HG02981 (cell line): Measurements from ENCODE around the gene AQP1.

ENCODE experiments used
- ATAC-seq: cut with Tn5 transposase; IDR thresholded peaks from one replicate; pipeline ENCODE4 v1.9.1; 2021; ENCODE audit warnings: mild to moderate bottlenecking, moderate library complexity; ENCODE audit not compliant: unreplicated experiment

Gene AQP1

GRCh38 chr7:30933124-30933974, 21.7 kb downstream of the AQP1 start:
- no peak for ATAC-seq

- ATAC-seq, result no peak
These were observed 22.6 kb downstream of the AQP1 start for GRCh38 chr7:30934225-30934624.

- ATAC-seq, result no peak
These were observed 23.3 kb downstream of the AQP1 start for GRCh38 chr7:30934732-30935568.

- ATAC-seq, result no peak
These were observed 23.9 kb downstream of the AQP1 start for GRCh38 chr7:30935569-30935877.

- ATAC-seq, result no peak
These were observed 25.1 kb downstream of the AQP1 start for GRCh38 chr7:30936650-30937245.

- no peak for ATAC-seq
These were observed 25.8 kb downstream of the AQP1 start for GRCh38 chr7:30937416-30937815.

- ATAC-seq, result peak; percentile 77
These were observed 27.0 kb downstream of the AQP1 start for GRCh38 chr7:30938435-30939316.

GRCh38 chr7:30941582-30942323, 30.1 kb downstream of the AQP1 start:
- no peak for ATAC-seq

- ATAC-seq, result no peak
These were observed 38.5 kb downstream of the AQP1 start for GRCh38 chr7:30950197-30950596.

- ATAC-seq, result no peak
These were observed 43.3 kb downstream of the AQP1 start for GRCh38 chr7:30954914-30955313.

GRCh38 chr7:30956704-30957103, 45.1 kb downstream of the AQP1 start:
- ATAC-seq, result no peak

GRCh38 chr7:30963842-30964241, 52.2 kb downstream of the AQP1 start, which contains the start of gene GHRHR:
TSS of gene GHRHR (plus strand) at chr7:30963953. CDS start at chr7:30964069, 116 bp downstream.
- no peak for ATAC-seq

GRCh38 chr7:30965372-30965771, 53.7 kb downstream of the AQP1 start:
- ATAC-seq, result no peak

- no peak for ATAC-seq
These were observed 54.2 kb downstream of the AQP1 start for GRCh38 chr7:30965883-30966282.

GRCh38 chr7:30968294-30968693, 56.6 kb downstream of the AQP1 start:
- ATAC-seq, result peak; percentile 44

- ATAC-seq, result peak; percentile 14
These were observed 57.3 kb downstream of the AQP1 start for GRCh38 chr7:30968747-30969603.

- ATAC-seq, result no peak
These were observed 57.9 kb downstream of the AQP1 start for GRCh38 chr7:30969604-30969970.

- ATAC-seq, result no peak
These were observed 58.4 kb downstream of the AQP1 start for GRCh38 chr7:30970074-30970473.

- peak; percentile 32 for ATAC-seq
These were observed 59.0 kb downstream of the AQP1 start for GRCh38 chr7:30970594-30971094.
